ENCODE measurements around the gene AREG.

- TF ChIP-seq HDAC2 (CRISPR knock-in tag; IDR thresholded peaks at IDR 0.05) (no peak), RFX1 (IDR thresholded peaks at IDR 0.05) (no peak), EZH2 (conservative IDR thresholded peaks at IDR 0.05; ENCODE audit: low read depth, low read length) (no peak), CTCF (CRISPR knock-in tag; IDR thresholded peaks at IDR 0.05) (no peak), HOXD1 (CRISPR knock-in tag; IDR thresholded peaks at IDR 0.05) (no peak), POLR2A (IDR thresholded peaks at IDR 0.05; ENCODE audit: insufficient read depth in 1 of 2, low read depth in 2 of 2, low read length in 2 of 2) (no peak)
Observed at GRCh38 chr4:74402692-74403456, 42.1 kb upstream of the AREG start.

Data from HepG2 (cell line).